Measurements from ENCODE around the gene ZNF597.

Gene ZNF597

DNA sequence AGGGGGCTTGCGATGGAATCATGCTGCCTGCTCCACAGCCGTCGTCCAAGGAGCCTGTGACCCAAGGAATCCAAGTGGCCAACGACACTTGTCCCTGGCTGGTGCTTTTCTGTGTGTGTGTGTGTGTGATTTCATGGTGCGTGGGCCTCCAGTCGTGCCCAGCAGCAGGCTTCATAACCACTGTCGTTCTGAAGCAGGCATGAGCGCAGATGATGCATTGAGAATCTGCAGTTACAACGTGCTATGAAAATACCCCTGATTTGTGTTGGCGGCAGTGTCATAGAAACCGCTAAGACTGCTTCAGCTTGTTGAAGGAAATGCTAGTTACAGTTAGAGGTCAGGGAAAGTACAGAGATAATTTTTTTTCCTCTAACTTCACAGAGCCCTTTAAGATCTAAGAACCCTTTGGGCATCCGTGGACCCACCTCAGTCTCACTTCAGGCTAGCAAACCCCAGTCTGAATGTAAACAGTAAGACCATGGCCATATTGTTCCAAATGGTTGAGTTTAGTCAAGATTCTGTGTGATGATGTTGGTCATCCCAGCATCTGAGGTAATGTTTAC lies 36.4 kb upstream of the ZNF597 start:
- Histone ChIP-seq H3K79me2 (ENCODE audit: insufficient read depth, low read length) (peaks cover 43% of the 10 kb centered on the region), H3K36me3 (ENCODE audit: low read length) (no peaks in the 10 kb centered on the region), H3K27me3 (ENCODE audit: low read length) (no peaks in the 10 kb centered on the region), H3K9me2 (replicated peaks; ENCODE audit: insufficient read depth, low read length) (no peaks in the 10 kb centered on the region), H2AFZ (ENCODE audit: low read depth, low read length, severe bottlenecking) (no peak overlapping the region), H3K4me2 (ENCODE audit: low read depth, low read length, poor library complexity, severe bottlenecking) (no peak overlapping the region), H3K4me3 (ENCODE audit: insufficient read depth, low read length, poor library complexity, severe bottlenecking) (no peak overlapping the region), H3K27ac (ENCODE audit: low read depth, low read length) (no peak overlapping the region), H3K9me3 (ENCODE audit: insufficient read depth, low read length) (no peaks in the 10 kb centered on the region), H3F3A (ENCODE audit: insufficient read depth) (no peaks in the 10 kb centered on the region), H3K9ac (ENCODE audit: low read length) (no peak overlapping the region), H4K20me1 (ENCODE audit: low read depth, low read length) (no peaks in the 10 kb centered on the region; the same call in 1 of the 2 replicates)
- TF ChIP-seq, protein P1, sequence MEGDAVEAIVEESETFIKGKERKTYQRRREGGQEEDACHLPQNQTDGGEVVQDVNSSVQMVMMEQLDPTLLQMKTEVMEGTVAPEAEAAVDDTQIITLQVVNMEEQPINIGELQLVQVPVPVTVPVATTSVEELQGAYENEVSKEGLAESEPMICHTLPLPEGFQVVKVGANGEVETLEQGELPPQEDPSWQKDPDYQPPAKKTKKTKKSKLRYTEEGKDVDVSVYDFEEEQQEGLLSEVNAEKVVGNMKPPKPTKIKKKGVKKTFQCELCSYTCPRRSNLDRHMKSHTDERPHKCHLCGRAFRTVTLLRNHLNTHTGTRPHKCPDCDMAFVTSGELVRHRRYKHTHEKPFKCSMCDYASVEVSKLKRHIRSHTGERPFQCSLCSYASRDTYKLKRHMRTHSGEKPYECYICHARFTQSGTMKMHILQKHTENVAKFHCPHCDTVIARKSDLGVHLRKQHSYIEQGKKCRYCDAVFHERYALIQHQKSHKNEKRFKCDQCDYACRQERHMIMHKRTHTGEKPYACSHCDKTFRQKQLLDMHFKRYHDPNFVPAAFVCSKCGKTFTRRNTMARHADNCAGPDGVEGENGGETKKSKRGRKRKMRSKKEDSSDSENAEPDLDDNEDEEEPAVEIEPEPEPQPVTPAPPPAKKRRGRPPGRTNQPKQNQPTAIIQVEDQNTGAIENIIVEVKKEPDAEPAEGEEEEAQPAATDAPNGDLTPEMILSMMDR (IDR thresholded peaks at IDR 0.05; ENCODE audit: insufficient read depth, low read length, poor library complexity, severe bottlenecking), result no peak
- no peak for TF ChIP-seq EZH2phosphoT487 (conservative IDR thresholded peaks at IDR 0.05; ENCODE audit: low read length)

DNA sequence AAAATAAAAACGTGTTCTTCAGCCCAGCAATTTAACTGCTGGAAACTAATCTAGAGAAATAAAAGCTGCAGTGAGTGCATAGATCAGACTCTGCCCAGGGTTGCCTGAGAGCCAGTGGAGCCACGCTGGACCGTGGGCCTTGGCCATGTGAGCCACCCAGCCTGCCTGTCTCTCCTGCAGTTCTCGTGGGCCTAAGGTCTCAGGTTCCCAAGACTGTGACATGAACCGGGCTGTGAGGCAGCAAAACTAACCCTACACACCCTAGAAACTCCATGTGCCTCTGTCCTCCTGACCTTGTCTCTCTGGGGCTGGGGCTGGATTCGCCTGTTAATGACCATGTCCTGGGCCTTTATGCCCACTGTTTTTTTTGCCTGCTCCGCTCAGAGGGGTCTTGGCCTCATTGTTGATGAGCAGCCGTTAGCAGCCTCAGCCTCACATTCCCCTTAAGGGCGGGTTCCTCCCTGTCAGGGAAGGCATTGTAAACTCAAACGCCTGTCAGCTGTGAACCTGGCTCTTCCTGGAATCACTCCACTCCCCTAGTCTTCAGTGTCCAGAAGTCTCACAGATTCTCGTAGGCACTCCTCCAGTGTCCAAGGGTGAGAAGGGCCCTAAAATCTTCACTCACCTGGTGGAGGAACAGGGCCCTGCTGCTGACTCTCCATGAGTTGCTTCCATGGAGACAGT lies 35.1 kb upstream of the ZNF597 start:
- no peak overlapping the region for H3K9ac ChIP-seq (ENCODE audit: low read length)
- H4K20me1 ChIP-seq (ENCODE audit: low read depth, low read length), result no peaks in the 10 kb centered on the region; the same call in 1 of the 2 replicates
- H3K4me3 ChIP-seq (ENCODE audit: insufficient read depth, low read length, poor library complexity, severe bottlenecking), result no peak overlapping the region
- no peak overlapping the region for H2AFZ ChIP-seq (ENCODE audit: low read depth, low read length, severe bottlenecking)
- TF ChIP-seq EZH2phosphoT487 (conservative IDR thresholded peaks at IDR 0.05; ENCODE audit: low read length), result no peak
- TF ChIP-seq, protein P1 (IDR thresholded peaks at IDR 0.05; ENCODE audit: insufficient read depth, low read length, poor library complexity, severe bottlenecking), result no peak
- H3F3A ChIP-seq (ENCODE audit: insufficient read depth), result no peaks in the 10 kb centered on the region
- peaks cover 56% of the 10 kb centered on the region for H3K79me2 ChIP-seq (ENCODE audit: insufficient read depth, low read length)
- no peak overlapping the region for H3K4me2 ChIP-seq (ENCODE audit: low read depth, low read length, poor library complexity, severe bottlenecking)
- H3K27me3 ChIP-seq (ENCODE audit: low read length), result no peaks in the 10 kb centered on the region
- no peaks in the 10 kb centered on the region for H3K36me3 ChIP-seq (ENCODE audit: low read length)
- H3K9me3 ChIP-seq (ENCODE audit: insufficient read depth, low read length), result no peaks in the 10 kb centered on the region
- no peaks in the 10 kb centered on the region for H3K9me2 ChIP-seq (replicated peaks; ENCODE audit: insufficient read depth, low read length)
- no peak overlapping the region for H3K27ac ChIP-seq (ENCODE audit: low read depth, low read length)

DNA sequence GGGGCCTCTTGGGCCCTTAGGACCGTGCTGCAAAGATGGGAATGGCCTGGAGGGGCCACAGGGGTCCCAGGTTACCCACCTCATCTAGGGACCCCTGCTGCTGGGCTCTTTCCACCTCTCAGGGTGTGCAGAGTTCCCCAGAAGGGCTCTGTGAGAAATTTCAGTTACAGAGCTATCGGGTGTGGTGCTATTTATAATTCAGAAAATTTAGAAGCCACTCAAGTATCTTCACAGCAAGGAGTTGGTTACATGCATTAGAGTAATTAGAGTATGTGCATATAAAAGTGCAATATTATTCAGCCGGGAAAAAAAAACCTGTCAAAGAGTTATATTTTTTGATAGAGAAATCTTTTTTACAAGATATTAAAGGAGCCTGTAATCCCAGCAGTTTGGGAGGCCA lies 33.1 kb upstream of the ZNF597 start:
- no peaks in the 10 kb centered on the region; the same call in 1 of the 2 replicates for H4K20me1 ChIP-seq (ENCODE audit: low read depth, low read length)
- H3K27me3 ChIP-seq (ENCODE audit: low read length), result no peaks in the 10 kb centered on the region
- no peak overlapping the region for H3K27ac ChIP-seq (ENCODE audit: low read depth, low read length)
- H2AFZ ChIP-seq (ENCODE audit: low read depth, low read length, severe bottlenecking), result no peak overlapping the region
- H3K4me2 ChIP-seq (ENCODE audit: low read depth, low read length, poor library complexity, severe bottlenecking), result no peak overlapping the region
- peaks cover 76% of the 10 kb centered on the region for H3K79me2 ChIP-seq (ENCODE audit: insufficient read depth, low read length)
- H3K9me3 ChIP-seq (ENCODE audit: insufficient read depth, low read length), result peaks cover 7% of the 10 kb centered on the region; the same call in 1 of the 2 replicates
- no peak overlapping the region for H3K4me3 ChIP-seq (ENCODE audit: insufficient read depth, low read length, poor library complexity, severe bottlenecking)
- no peaks in the 10 kb centered on the region for H3F3A ChIP-seq (ENCODE audit: insufficient read depth)
- H3K9me2 ChIP-seq (replicated peaks; ENCODE audit: insufficient read depth, low read length), result no peaks in the 10 kb centered on the region
- peaks cover 10% of the 10 kb centered on the region; the same call in 1 of the 2 replicates for H3K36me3 ChIP-seq (ENCODE audit: low read length)
- TF ChIP-seq, protein P1 (IDR thresholded peaks at IDR 0.05; ENCODE audit: insufficient read depth, low read length, poor library complexity, severe bottlenecking), result no peak
- TF ChIP-seq EZH2phosphoT487 (conservative IDR thresholded peaks at IDR 0.05; ENCODE audit: low read length), result no peak
- no peak overlapping the region for H3K9ac ChIP-seq (ENCODE audit: low read length)
